ENCODE data around the gene TANGO2.
A peak's percentile ranks its signal among the peaks of the same experiment; 100 is the strongest.

TANGO2 gene

GRCh38 chr22:20110359-20110985 is 89.6 kb downstream of the TANGO2 start:
- WGBS = 94% methylated on average over 9 of the region's 9 CpGs
- Histone ChIP-seq H3K4me3 (ENCODE audit: low read length) (no peak overlapping the region), H3K36me3 (ENCODE audit: insufficient read depth, low read length) (peaks cover 93% of the 10 kb centered on the region), H3K9ac (ENCODE audit: low read depth, low read length) (no peak overlapping the region), H3K27ac (ENCODE audit: low read depth, low read length) (no peak overlapping the region), H3K27me3 (ENCODE audit: insufficient read depth, low read length) (no peaks in the 10 kb centered on the region), H3K9me3 (ENCODE audit: insufficient read depth, low read depth, low read length) (no peaks in the 10 kb centered on the region), H3K4me1 (ENCODE audit: insufficient read depth, low read length) (no peaks in the 10 kb centered on the region)

DNA sequence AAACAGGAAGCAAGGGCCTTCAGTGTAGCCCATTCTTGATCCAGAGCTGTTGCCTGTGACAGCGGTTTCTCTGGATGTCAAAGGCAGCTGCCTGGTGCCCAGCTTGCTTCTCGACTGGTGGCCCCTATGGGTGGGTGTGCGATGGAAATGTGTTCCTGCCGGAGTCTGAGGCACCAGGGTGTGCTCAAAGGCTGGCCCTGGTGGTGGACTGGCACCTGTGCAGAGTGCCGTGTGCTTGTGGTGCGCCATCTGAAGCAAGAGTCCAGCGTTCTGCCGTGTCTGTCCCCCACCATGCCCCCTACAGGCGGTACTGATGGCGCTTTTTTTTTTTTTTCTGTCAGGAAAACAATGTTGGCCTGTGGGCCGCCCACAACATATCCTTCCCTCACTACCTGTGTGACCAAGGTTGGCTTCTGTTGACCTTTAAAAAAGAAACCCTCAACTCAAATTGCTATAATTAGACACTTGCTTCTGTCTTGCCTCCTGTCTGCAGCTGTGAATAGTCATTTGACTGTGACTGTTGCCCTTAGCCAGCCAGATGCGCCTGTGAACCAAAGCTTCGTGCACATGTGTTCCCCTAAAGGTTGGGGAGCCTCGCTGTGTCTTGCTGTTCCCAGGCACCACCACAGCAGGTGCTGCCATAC is 90.3 kb downstream of the TANGO2 start:
- 80% methylated on average over 14 of the region's 14 CpGs for WGBS
- no peaks in the 10 kb centered on the region for H3K27me3 ChIP-seq (ENCODE audit: insufficient read depth, low read length)
- H3K27ac ChIP-seq (ENCODE audit: low read depth, low read length) = no peak overlapping the region; the same call in 1 of the 2 replicates
- peaks cover 93% of the 10 kb centered on the region for H3K36me3 ChIP-seq (ENCODE audit: insufficient read depth, low read length)
- no peaks in the 10 kb centered on the region for H3K4me1 ChIP-seq (ENCODE audit: insufficient read depth, low read length)
- H3K9ac ChIP-seq (ENCODE audit: low read depth, low read length) = no peak overlapping the region
- H3K4me3 ChIP-seq (ENCODE audit: low read length) = no peak overlapping the region
- H3K9me3 ChIP-seq (ENCODE audit: insufficient read depth, low read depth, low read length) = no peaks in the 10 kb centered on the region

- H3K27ac ChIP-seq (ENCODE audit: low read depth, low read length) = 0 out of 2 replicates have a peak overlapping the region, but pooled peaks have one; percentile 13
- no peaks in the 10 kb centered on the region for H3K4me1 ChIP-seq (ENCODE audit: insufficient read depth, low read length)
- H3K9ac ChIP-seq (ENCODE audit: low read depth, low read length) = no peak overlapping the region
- 92% methylated on average over 7 of the region's 7 CpGs for WGBS
- H3K4me3 ChIP-seq (ENCODE audit: low read length) = no peak overlapping the region
- peaks cover 85% of the 10 kb centered on the region for H3K36me3 ChIP-seq (ENCODE audit: insufficient read depth, low read length)
- no peaks in the 10 kb centered on the region for H3K27me3 ChIP-seq (ENCODE audit: insufficient read depth, low read length)
- no peaks in the 10 kb centered on the region for H3K9me3 ChIP-seq (ENCODE audit: insufficient read depth, low read depth, low read length)
These were observed 91.0 kb downstream of the TANGO2 start for GRCh38 chr22:20111689-20112622.

DNA sequence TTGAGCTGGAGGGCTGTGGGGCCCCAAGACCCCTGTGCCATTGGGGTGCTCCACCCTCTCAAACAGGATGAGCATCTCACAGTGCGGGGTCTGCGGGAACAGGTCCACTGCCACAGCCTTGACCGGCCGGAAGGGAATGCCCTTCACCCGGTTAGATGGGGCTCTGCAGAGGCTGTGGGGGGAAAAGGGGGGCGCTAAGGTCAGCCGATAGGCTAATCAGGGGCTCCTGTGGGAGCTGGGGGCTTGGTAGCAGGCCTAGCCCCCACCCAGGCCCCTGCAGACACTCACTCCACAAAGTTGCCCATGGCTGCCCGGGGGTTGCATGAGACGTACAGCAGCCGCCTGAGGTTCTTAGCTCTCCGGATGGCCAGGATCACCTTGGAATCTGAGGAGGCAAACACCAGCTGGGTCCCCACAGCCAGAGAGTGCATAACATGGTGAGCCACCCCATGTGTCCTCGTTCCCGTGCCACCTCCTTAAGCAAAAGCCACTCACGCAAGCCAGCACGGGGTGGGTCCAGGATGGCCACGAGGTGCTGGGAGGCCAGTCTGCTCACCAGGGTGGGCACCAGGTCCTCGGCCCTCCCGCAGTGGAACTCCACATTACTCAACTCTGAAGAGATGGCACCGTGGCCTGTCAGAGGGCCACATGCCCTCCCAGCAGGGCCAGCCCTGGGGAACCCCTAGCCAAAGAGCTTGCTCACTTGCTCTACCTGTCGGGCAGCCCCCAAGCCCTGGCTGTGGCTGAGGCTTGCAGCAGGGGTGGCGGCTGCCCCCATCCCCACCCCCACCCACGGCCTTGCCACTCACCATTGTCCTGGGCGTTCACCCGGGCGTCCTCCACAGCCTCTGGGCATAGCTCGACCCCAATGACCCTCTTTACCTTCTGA is 92.0 kb downstream of the TANGO2 start:
- peaks cover 76% of the 10 kb centered on the region for H3K36me3 ChIP-seq (ENCODE audit: insufficient read depth, low read length)
- H3K27ac ChIP-seq (ENCODE audit: low read depth, low read length) = 0 out of 2 replicates have a peak overlapping the region, but pooled peaks have one; percentile 13
- H3K9me3 ChIP-seq (ENCODE audit: insufficient read depth, low read depth, low read length) = no peaks in the 10 kb centered on the region
- WGBS = 93% methylated on average over 26 of the region's 26 CpGs
- H3K4me3 ChIP-seq (ENCODE audit: low read length) = no peak overlapping the region
- no peaks in the 10 kb centered on the region for H3K27me3 ChIP-seq (ENCODE audit: insufficient read depth, low read length)
- H3K9ac ChIP-seq (ENCODE audit: low read depth, low read length) = no peak overlapping the region
- H3K4me1 ChIP-seq (ENCODE audit: insufficient read depth, low read length) = no peaks in the 10 kb centered on the region

DNA sequence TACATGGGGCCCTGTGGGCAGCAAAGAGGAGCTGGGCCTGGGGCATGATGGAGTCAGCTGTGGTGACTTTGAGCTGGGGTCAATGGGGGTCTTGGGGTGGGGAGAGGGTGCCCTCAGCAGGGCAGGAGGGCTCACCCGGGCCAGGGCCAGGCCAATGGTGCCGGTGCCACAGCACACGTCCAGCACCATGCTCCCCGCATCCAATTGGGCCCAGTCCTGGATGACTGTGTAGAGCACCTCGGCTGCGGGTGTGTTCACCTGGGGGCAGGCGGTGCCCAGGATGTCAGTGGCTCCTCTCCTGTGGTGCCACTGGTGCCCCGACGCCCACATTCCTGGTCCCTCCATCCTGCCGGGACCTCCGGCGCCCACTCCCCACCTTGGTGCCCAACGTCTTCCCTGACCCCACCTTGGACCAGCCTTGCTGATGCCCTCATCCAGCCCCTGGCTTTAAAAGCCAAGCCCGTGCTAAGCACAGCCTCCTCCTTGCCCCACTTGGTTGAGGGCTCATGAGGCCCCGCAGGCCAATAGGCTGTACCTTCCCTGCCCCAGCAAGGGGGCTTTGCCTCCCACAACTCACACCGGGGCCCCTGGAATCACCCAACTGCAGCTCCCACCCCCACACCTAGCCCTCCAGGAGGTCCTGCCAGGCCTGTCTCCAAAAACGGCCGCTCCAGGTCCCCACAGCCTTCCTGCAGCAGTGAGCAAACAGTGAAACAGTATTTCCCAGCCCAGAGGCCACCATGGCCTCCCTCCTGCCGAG is 92.8 kb downstream of the TANGO2 start:
- Histone ChIP-seq H3K27me3 (ENCODE audit: insufficient read depth, low read length) (no peaks in the 10 kb centered on the region), H3K9ac (ENCODE audit: low read depth, low read length) (no peak overlapping the region), H3K36me3 (ENCODE audit: insufficient read depth, low read length) (peaks cover 73% of the 10 kb centered on the region), H3K4me3 (ENCODE audit: low read length) (no peak overlapping the region), H3K9me3 (ENCODE audit: insufficient read depth, low read depth, low read length) (no peaks in the 10 kb centered on the region), H3K27ac (ENCODE audit: low read depth, low read length) (no peak overlapping the region), H3K4me1 (ENCODE audit: insufficient read depth, low read length) (0 out of 2 replicates have a peak, but pooled peaks cover 2% of the 10 kb centered on the region)
- WGBS = 93% methylated on average over 19 of the region's 19 CpGs

DNA sequence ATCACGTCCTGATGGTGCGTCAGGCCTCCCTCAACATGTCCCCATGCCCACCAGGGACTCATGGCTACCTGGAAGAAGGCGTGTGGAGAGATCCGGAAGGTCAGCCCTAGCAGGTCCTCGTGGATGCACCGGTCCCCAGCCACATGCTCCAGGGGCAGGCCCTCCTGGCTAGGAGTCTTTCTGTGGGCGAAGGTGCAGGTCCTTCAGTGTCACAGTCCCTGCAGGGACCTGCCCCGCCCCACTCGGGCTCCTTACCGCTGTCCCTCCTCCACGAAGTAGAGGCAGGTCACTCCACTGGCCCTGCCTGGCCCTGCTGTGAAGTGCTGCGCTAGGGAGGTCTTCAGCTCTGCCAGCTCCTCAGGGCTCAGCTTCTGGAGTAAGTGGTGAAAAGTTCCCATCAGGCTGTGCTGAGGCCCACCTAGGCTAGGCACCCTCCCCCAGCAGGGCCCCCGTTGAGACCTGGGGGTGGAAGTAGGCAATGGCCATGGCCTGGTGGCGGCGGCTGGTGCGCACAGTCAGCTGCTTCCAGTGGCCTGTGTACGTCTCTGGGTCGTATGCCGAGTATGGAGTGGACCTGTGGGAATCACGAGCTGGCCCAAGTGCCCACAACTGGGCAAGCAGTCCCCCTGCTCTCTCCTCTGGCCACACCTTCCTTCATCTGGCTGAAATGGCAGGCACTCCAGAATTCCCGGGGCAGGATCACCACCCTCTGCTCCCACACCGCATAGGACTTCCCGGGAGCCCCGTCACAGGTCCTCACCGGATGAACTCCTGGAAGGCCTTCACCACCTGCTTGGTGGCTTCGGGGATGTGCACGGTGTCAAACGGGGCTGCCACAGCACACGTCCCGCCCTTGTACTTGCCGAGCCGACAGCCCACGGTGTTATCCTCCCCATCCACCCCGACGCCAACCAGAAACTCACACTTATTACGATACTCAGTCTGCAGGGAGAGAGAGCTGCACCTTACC is 93.9 kb downstream of the TANGO2 start:
- H3K27me3 ChIP-seq (ENCODE audit: insufficient read depth, low read length) = no peaks in the 10 kb centered on the region
- peaks cover 8% of the 10 kb centered on the region; the same call in 1 of the 2 replicates for H3K4me1 ChIP-seq (ENCODE audit: insufficient read depth, low read length)
- H3K9ac ChIP-seq (ENCODE audit: low read depth, low read length) = no peak overlapping the region
- H3K27ac ChIP-seq (ENCODE audit: low read depth, low read length) = no peak overlapping the region
- 94% methylated on average over 36 of the region's 36 CpGs for WGBS
- no peak overlapping the region for H3K4me3 ChIP-seq (ENCODE audit: low read length)
- no peaks in the 10 kb centered on the region for H3K9me3 ChIP-seq (ENCODE audit: insufficient read depth, low read depth, low read length)
- H3K36me3 ChIP-seq (ENCODE audit: insufficient read depth, low read length) = peaks cover 73% of the 10 kb centered on the region

DNA sequence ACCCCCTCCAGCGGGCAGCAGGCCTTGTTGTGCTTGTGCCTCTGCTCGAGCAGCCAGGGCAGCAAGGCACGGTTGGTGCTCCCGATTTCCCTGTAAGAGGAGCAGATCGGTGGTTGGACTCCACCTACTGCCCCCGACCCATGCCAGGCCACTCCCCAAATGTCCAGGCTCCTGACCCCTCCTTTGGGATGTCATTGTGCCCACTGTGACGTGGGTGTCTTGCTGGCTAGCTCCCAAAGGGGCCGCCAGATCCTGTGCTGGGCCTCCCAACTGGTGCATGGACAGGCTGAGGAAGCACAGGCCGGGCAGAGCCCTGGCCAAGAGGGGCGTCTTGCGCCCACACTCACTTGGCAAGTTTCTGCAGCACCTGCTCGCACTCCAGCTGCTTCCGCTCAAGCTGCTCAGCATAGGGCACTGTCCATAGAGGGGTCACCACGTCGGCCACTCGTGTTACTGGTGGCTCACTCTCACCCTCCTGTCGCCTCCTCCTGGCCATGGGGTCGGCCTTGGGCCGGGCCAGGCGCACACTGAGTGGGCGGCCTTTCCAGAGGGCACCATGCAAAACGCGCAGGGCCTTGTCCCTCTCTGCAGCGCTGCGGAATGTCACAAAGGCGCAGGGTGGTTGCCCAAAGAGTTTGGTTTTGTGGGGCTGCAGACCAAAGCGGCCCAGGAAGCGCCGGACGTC is 94.9 kb downstream of the TANGO2 start, which contains the start of gene RANBP1:
Gene RANBP1 (plus strand): TSS at position 414 of the 685 bp plus-strand sequence. CDS start 81 bp downstream, at position 495.
- Histone ChIP-seq H3K9me3 (ENCODE audit: insufficient read depth, low read depth, low read length) (no peaks in the 10 kb centered on the region), H3K4me3 (ENCODE audit: low read length) (peak within 1 kb of the TSS; percentile 94), H3K27ac (ENCODE audit: low read depth, low read length) (peak within 1 kb of the TSS; percentile 83), H3K36me3 (ENCODE audit: insufficient read depth, low read length) (peaks cover 73% of the 10 kb centered on the region), H3K27me3 (ENCODE audit: insufficient read depth, low read length) (no peaks in the 10 kb centered on the region), H3K9ac (ENCODE audit: low read depth, low read length) (peak within 1 kb of the TSS; percentile 100), H3K4me1 (ENCODE audit: insufficient read depth, low read length) (peaks cover 14% of the 10 kb centered on the region; the same call in 1 of the 2 replicates)
- 87% methylated on average over 30 of the region's 30 CpGs for WGBS

DNA sequence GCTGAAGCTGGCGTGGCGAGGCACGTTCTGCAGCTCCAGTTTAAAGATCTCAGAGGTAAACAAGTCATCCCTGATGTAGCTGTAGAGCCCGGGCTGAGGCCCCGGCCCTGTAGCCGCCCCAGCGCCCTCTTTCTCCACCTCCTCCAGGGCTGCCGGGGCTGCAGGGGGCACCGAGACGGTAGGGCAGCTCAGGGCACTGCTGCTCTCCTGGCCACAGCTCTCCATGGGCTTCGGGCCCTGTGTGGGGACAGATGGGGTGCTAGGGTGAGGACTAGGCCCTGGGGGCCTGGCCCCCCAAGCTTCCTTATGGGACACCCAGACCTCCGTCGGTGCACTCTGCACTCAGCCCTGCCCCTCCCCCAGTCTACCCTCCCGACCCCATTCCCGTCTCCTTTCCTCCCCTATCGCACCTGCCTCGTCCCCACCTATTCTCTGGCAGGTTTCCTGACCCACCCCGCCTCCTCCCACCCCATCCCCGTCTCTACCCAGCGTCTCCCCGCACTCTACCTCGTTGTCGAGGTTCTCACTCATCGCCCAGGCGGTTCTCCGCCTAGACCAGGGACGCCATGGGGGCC is 95.6 kb downstream of the TANGO2 start:
- Histone ChIP-seq H3K36me3 (ENCODE audit: insufficient read depth, low read length) (peaks cover 74% of the 10 kb centered on the region), H3K27ac (ENCODE audit: low read depth, low read length) (peak overlapping the region; percentile 83), H3K9ac (ENCODE audit: low read depth, low read length) (peak overlapping the region; percentile 100), H3K4me3 (ENCODE audit: low read length) (peak overlapping the region; percentile 94), H3K9me3 (ENCODE audit: insufficient read depth, low read depth, low read length) (no peaks in the 10 kb centered on the region), H3K4me1 (ENCODE audit: insufficient read depth, low read length) (peaks cover 14% of the 10 kb centered on the region; the same call in 1 of the 2 replicates), H3K27me3 (ENCODE audit: insufficient read depth, low read length) (no peaks in the 10 kb centered on the region)
- WGBS = 21% methylated on average over 27 of the region's 27 CpGs
